IMR-90 (cell line): ENCODE results near the gene CDKN3. TPM values are rescaled to one million over a fixed set of nuclear protein-coding genes. Genes with fewer than 3 reads are reported as not detected.
A peak's percentile ranks its signal among the peaks of the same experiment; 100 is the strongest.

Source experiments
- ATAC-seq: fragments of 200-7000 bp; cut with Tn5 transposase; 2 replicates; pipeline ENCODE4 v1.9.1; 2020; ENCODE audit warnings: low read depth, mild to moderate bottlenecking, moderate library complexity
- BruUV-seq: library from RNA; stranded (reverse); fragments of 400-500 nt; replicated peaks from 2 replicates; lab custom pipeline; 2021; lab: Mats Ljungman, UMichigan
- CTCF ChIA-PET: fragments of 300-600 bp; formaldehyde crosslinking; extraction: SDS; loops from one replicate; lab custom pipeline; 2021; ENCODE audit warnings: antibody characterized with exemption; lab: Yijun Ruan, JAX
- POLR2A ChIA-PET: fragments of 300-600 bp; sonication (Branson Sonifier 250); formaldehyde crosslinking; loops from one replicate; lab custom pipeline; 2022; ENCODE audit warnings: antibody characterized with exemption; ENCODE audit not compliant: unreplicated experiment; lab: Charles Lee
- DNase-seq: peaks from one replicate; pipeline ENCODE4 v3.0.0; 2013
- H2AFZ ChIP-seq: replicated peaks from 2 replicates; pipeline ENCODE3; 2013; ENCODE audit warnings: low read length, mild to moderate bottlenecking; ENCODE audit not compliant: poor library complexity
- H2AK5ac ChIP-seq: 2 replicates; pipeline ENCODE4 v1.6.1; 2013; ENCODE audit warnings: low read depth, low read length, inconsistent platforms
- H2AK9ac ChIP-seq: replicated peaks from 2 replicates; pipeline ENCODE3; 2013; ENCODE audit warnings: mild to moderate bottlenecking, low read depth, low read length, moderate library complexity; ENCODE audit not compliant: poor library complexity
- H2BK120ac ChIP-seq: 2 replicates; pipeline ENCODE4 v1.6.1; 2013; ENCODE audit warnings: low read depth, low read length, inconsistent platforms
- H2BK15ac ChIP-seq: 3 replicates; pipeline ENCODE4 v1.6.1; 2013; ENCODE audit warnings: low read depth, low read length, inconsistent platforms
- H2BK20ac ChIP-seq: 2 replicates; pipeline ENCODE4 v1.6.1; 2013; ENCODE audit warnings: low read depth, mild to moderate bottlenecking, inconsistent platforms, low read length, moderate library complexity
- H2BK5ac ChIP-seq: 2 replicates; pipeline ENCODE4 v1.6.1; 2013; ENCODE audit warnings: mild to moderate bottlenecking, low read depth, low read length, inconsistent platforms; ENCODE audit not compliant: poor library complexity, severe bottlenecking
- H3K14ac ChIP-seq: replicated peaks from 2 replicates; pipeline ENCODE4 v1.6.1; 2013; ENCODE audit warnings: low read depth, low read length, inconsistent platforms
- H3K18ac ChIP-seq: 2 replicates; pipeline ENCODE4 v1.6.1; 2013; ENCODE audit warnings: low read depth, low read length, control low read depth
- H3K23ac ChIP-seq: 2 replicates; pipeline ENCODE4 v1.6.1; 2013; ENCODE audit warnings: low read depth, low read length, inconsistent platforms
- H3K27ac ChIP-seq: 2 replicates; pipeline ENCODE4 v1.5.1; 2013; ENCODE audit warnings: mild to moderate bottlenecking, control low read depth, low read length; ENCODE audit not compliant: insufficient read depth
- H3K27me3 ChIP-seq: 2 replicates; pipeline ENCODE4 v1.6.1; 2013; ENCODE audit warnings: low read length; ENCODE audit not compliant: control insufficient read depth, insufficient read depth
- H3K36me3 ChIP-seq: 2 replicates; pipeline ENCODE4 v1.6.1; 2013; ENCODE audit warnings: low read length, mixed read lengths; ENCODE audit not compliant: control insufficient read depth, insufficient read depth
- H3K4ac ChIP-seq: 2 replicates; pipeline ENCODE4 v1.6.1; 2013; ENCODE audit warnings: low read depth, low read length, inconsistent platforms
- H3K4me1 ChIP-seq: 2 replicates; pipeline ENCODE4 v1.6.1; 2013; ENCODE audit warnings: low read length, mixed read lengths; ENCODE audit not compliant: control insufficient read depth, insufficient read depth
- H3K4me2 ChIP-seq: 2 replicates; pipeline ENCODE4 v1.6.1; 2013; ENCODE audit warnings: low read depth, mild to moderate bottlenecking, control low read depth, low read length, moderate library complexity
- H3K4me3 ChIP-seq: 2 replicates; pipeline ENCODE4 v1.5.1; 2013; ENCODE audit warnings: low read depth, mild to moderate bottlenecking, control low read depth, low read length, moderate library complexity; ENCODE audit not compliant: insufficient read depth
- H3K56ac ChIP-seq: 2 replicates; pipeline ENCODE4 v1.6.1; 2013; ENCODE audit warnings: low read length, inconsistent platforms; ENCODE audit not compliant: insufficient read depth; ENCODE audit errors: extremely low read depth
- H3K79me1 ChIP-seq, 2 experiments: 2 replicates each; pipeline ENCODE4 v1.6.1; 2013; ENCODE audit warnings: low read length in 2 of 2, inconsistent platforms in 1 of 2, low read depth in 1 of 2
- H3K9ac ChIP-seq: 2 replicates; pipeline ENCODE4 v1.6.1; 2013; ENCODE audit warnings: low read depth, low read length, control low read depth
- H3K9me1 ChIP-seq: 2 replicates; pipeline ENCODE4 v1.6.1; 2013; ENCODE audit warnings: low read length, inconsistent platforms; ENCODE audit not compliant: insufficient read depth
- H3K9me3 ChIP-seq: 2 replicates; pipeline ENCODE4 v1.6.1; 2013; ENCODE audit warnings: low read length; ENCODE audit not compliant: control insufficient read depth, insufficient read depth
- H4K20me1 ChIP-seq: 2 replicates; pipeline ENCODE4 v1.6.1; 2013; ENCODE audit warnings: low read length, inconsistent platforms; ENCODE audit not compliant: insufficient read depth
- H4K5ac ChIP-seq: 2 replicates; pipeline ENCODE4 v1.6.1; 2013; ENCODE audit warnings: mild to moderate bottlenecking, low read depth, low read length, control low read depth
- H4K8ac ChIP-seq, 2 experiments: 2 replicates each; pipeline ENCODE4 v1.6.1; 2013; ENCODE audit warnings: low read depth in 2 of 2, low read length in 2 of 2, control low read depth in 1 of 2, inconsistent platforms in 1 of 2
- H4K91ac ChIP-seq: 2 replicates; pipeline ENCODE4 v1.6.1; 2013; ENCODE audit warnings: low read depth, low read length, inconsistent platforms; ENCODE audit not compliant: insufficient read depth
- CEBPB ChIP-seq: IDR thresholded peaks from 2 replicates; pipeline ENCODE4 v1.6.1; 2012; ENCODE audit warnings: low read depth, low read length, improper control_type of control experiment
- MAFK ChIP-seq: IDR thresholded peaks from 2 replicates; pipeline ENCODE4 v1.6.1; 2012; ENCODE audit warnings: low read depth, low read length, improper control_type of control experiment
- POLR2A ChIP-seq: IDR thresholded peaks from 2 replicates; pipeline ENCODE4 v1.6.1; 2012; ENCODE audit warnings: mild to moderate bottlenecking, low read depth, low read length
- RFX5 ChIP-seq: IDR thresholded peaks from 2 replicates; pipeline ENCODE4 v1.8.0; 2012; ENCODE audit warnings: low read depth, mild to moderate bottlenecking, low read length, moderate library complexity
- WGBS, 2 experiments: methylation state at CpG; one replicate each; pipeline versions ENCODE4 v1.1.5 to v1.1.7; 2013; ENCODE audit warnings: missing lambda C conversion rate in 2 of 2; ENCODE audit not compliant: insufficient read length in 1 of 2; ENCODE audit errors: extremely low coverage in 2 of 2; 5-methylcytosine and 5-hydroxymethylcytosine counted together
- dilution Hi-C: fragments of 300-500 bp; cut with HindIII; formaldehyde crosslinking; loops from one replicate; pipeline ENCODE4 v1.14.3; 2018; ENCODE audit warnings: low sequenced_read_pairs; ENCODE audit not compliant: unreplicated experiment
- in situ Hi-C: fragments of 300-500 bp; cut with MboI; formaldehyde crosslinking; loops from 3 replicates; pipeline ENCODE4 v1.14.3; 2019; ENCODE audit warnings: low sequenced_read_pairs, inconsistent platforms, mixed read lengths
- intact Hi-C: fragments of 100-400 bp; cut with micrococcal nuclease; formaldehyde crosslinking; loops from 2 replicates; pipeline ENCODE4 v1.10.0; 2022
- polyA plus RNA-seq, 3 experiments: library from polyadenylated mRNA; depleted of rRNA; stranded (reverse); fragments of >200 nt; gene quantifications; 2 replicates each; pipeline ENCODE4 v1.2.3, GENCODE V29; 2012; ENCODE audit warnings: low replicate concordance in 1 of 3
- total RNA-seq: library from RNA; depleted of rRNA; stranded (reverse); fragments of >200 nt; gene quantifications from 2 replicates; pipeline ENCODE4 v1.2.3, GENCODE V29; 2012

Gene CDKN3
- total and polyA plus RNA-seq, 2 of the 4 experiments (the other 2 are of a cell fraction), result 38.9 to 48.9 TPM

GRCh38 chr14:54440476-54440872, 43.7 kb downstream of the CDKN3 start:
- Histone ChIP-seq H3K23ac (peak overlapping the region; percentile 66), H2BK15ac (no peak overlapping the region), H3K9ac (peak overlapping the region; percentile 79), H3K36me3 (no peaks in the 10 kb centered on the region; the same call in 1 of the 2 replicates), H3K27me3 (no peaks in the 10 kb centered on the region), H2BK20ac (no peak overlapping the region), H3K9me3 (no peaks in the 10 kb centered on the region), H2BK120ac (no peak overlapping the region), H3K9me1 (peaks cover 8% of the 10 kb centered on the region), H3K18ac (peak overlapping the region; percentile 48; the same call in 1 of the 2 replicates), H4K8ac (peak overlapping the region; percentile 55 to 71; a peak in 3 of 4 replicates), H3K27ac (peak overlapping the region; percentile 87), H3K4me1 (peaks cover 8% of the 10 kb centered on the region), H4K20me1 (peaks cover 17% of the 10 kb centered on the region), H2AK5ac (no peak overlapping the region), H2AFZ (peak overlapping the region; percentile 98), H3K14ac (peak overlapping the region; percentile 66), H2BK5ac (peak overlapping the region; percentile 87), H4K5ac (peak overlapping the region; percentile 31; the same call in 1 of the 2 replicates), H2AK9ac (peak overlapping the region; percentile 14), H3K56ac (peak overlapping the region; percentile 74), H3K4ac (peak overlapping the region; percentile 49; the same call in 1 of the 2 replicates), H3K79me1 (peaks cover 6 to 25% of the 10 kb centered on the region in 2 experiments), H4K91ac (no peak overlapping the region), H3K4me3 (peak overlapping the region; percentile 62), H3K4me2 (peak overlapping the region; percentile 91)
- POLR2A ChIA-PET, result no interaction called here
- no peak for DNase-seq
- intact Hi-C loops (loop anchor here (5.0 kb wide), 1 partner anchor 73 kb away; no protein-coding TSS in a partner anchor), dilution Hi-C loops (no loop called here), in situ Hi-C loops (no loop called here)
- no TSS peak for BruUV-seq
- WGBS, 2 experiments, result no CpG with 5 or more reads among the region's 5 CpGs
- CTCF ChIA-PET, result interaction anchor here (0.5 kb wide), 1 partner anchor 10 kb away, joined by 3 read pairs; no protein-coding TSS in a partner anchor
- TF ChIP-seq RFX5 (no peak), CEBPB (no peak), POLR2A (no peak), MAFK (no peak)
- no peak for ATAC-seq
